ENCODE measurements around the gene NLGN1.

- TF ChIP-seq POLR2AphosphoS5 (IDR thresholded peaks at IDR 0.05; ENCODE audit: low read depth, low read length) (no peak), CTCF (IDR thresholded peaks at IDR 0.05 in 2 of 3, conservative IDR thresholded peaks at IDR 0.05 in 1 of 3; ENCODE audit: borderline replicate concordance in 1 of 3, insufficient read depth in 1 of 3, low read depth in 2 of 3, low read length in 2 of 3) (no peak), ATF3 (IDR thresholded peaks at IDR 0.05) (no peak), SRF (IDR thresholded peaks at IDR 0.05; ENCODE audit: low read depth) (no peak), SP1 (IDR thresholded peaks at IDR 0.05; ENCODE audit: low read depth) (no peak), MAX (IDR thresholded peaks at IDR 0.05) (no peak), CEBPB (IDR thresholded peaks at IDR 0.05; ENCODE audit: low read depth) (no peak), YY1 (IDR thresholded peaks at IDR 0.05; ENCODE audit: extremely low read depth, insufficient replicate concordance, low read depth, low read length) (no peak), EZH2 (IDR thresholded peaks at IDR 0.05) (no peak)
Observed at GRCh38 chr3:174156200-174156599, 758.7 kb downstream of the NLGN1 start.
